Keratinocyte (primary cell): Measurements from ENCODE around the gene MRGPRX4. TPM values are rescaled to one million over a fixed set of nuclear protein-coding genes. Genes with fewer than 3 reads are reported as not detected.
A peak's percentile ranks its signal among the peaks of the same experiment; 100 is the strongest.

Experiments
- DNase-seq: peaks from one replicate; pipeline ENCODE4 v3.0.0-alpha.2; 2011; ENCODE audit warnings: low read depth, missing footprints, low spot score
- FAIRE-seq: peaks from 2 replicates; lab custom pipeline; 2011; peaks lifted over from hg19 to GRCh38; lab: Jason Lieb, UNC
- H2AFZ ChIP-seq: 2 replicates; pipeline ENCODE4 v1.6.0; 2012; ENCODE audit warnings: low read length, control low read depth, inconsistent platforms; ENCODE audit not compliant: control insufficient read depth
- H3K27ac ChIP-seq: 2 replicates; pipeline ENCODE4 v1.5.1; 2011; ENCODE audit warnings: low read length; ENCODE audit not compliant: control insufficient read depth, insufficient read depth
- H3K27me3 ChIP-seq: 3 replicates; pipeline ENCODE4 v1.6.0; 2011; ENCODE audit warnings: low read length; ENCODE audit not compliant: control insufficient read depth, insufficient read depth; ENCODE audit errors: extremely low read depth
- H3K36me3 ChIP-seq, 2 experiments: 2 replicates in 1 of 2; 3 replicates in 1 of 2; pipeline ENCODE4 v1.5.1; 2011; ENCODE audit warnings: low read length in 2 of 2, mild to moderate bottlenecking in 1 of 2; ENCODE audit not compliant: control insufficient read depth in 2 of 2, insufficient read depth in 2 of 2; ENCODE audit errors: extremely low read depth in 1 of 2
- H3K4me1 ChIP-seq: 3 replicates; pipeline ENCODE4 v1.5.1; 2011; ENCODE audit warnings: low read length; ENCODE audit not compliant: control insufficient read depth, insufficient read depth; ENCODE audit errors: extremely low read depth
- H3K4me2 ChIP-seq: 3 replicates; pipeline ENCODE4 v1.6.0; 2011; ENCODE audit warnings: low read depth, low read length; ENCODE audit not compliant: control insufficient read depth, insufficient read depth; ENCODE audit errors: extremely low read depth
- H3K4me3 ChIP-seq, 3 experiments: fragments of 200-600 bp in 1 of 3; sonication (generic) in 1 of 3; 2 replicates in 2 of 3; 3 replicates in 1 of 3; pipeline ENCODE4 v1.5.1; 2011 to 2016; ENCODE audit warnings: low read length in 3 of 3, mild to moderate bottlenecking in 3 of 3, control low read depth in 2 of 3, inconsistent platforms in 1 of 3, low read depth in 1 of 3, mixed read lengths in 1 of 3, mixed run types in 1 of 3, moderate library complexity in 1 of 3; ENCODE audit not compliant: control insufficient read depth in 2 of 3, insufficient read depth in 2 of 3; ENCODE audit errors: extremely low read depth in 1 of 3
- H3K79me2 ChIP-seq: 2 replicates; pipeline ENCODE4 v1.6.0; 2012; ENCODE audit warnings: low read length; ENCODE audit not compliant: control insufficient read depth, insufficient read depth
- H3K9ac ChIP-seq: 3 replicates; pipeline ENCODE4 v1.6.0; 2011; ENCODE audit warnings: low read length; ENCODE audit not compliant: control insufficient read depth, insufficient read depth; ENCODE audit errors: extremely low read depth
- H3K9me1 ChIP-seq: 3 replicates; pipeline ENCODE4 v1.6.0; 2011; ENCODE audit warnings: low read length; ENCODE audit not compliant: control insufficient read depth, insufficient read depth; ENCODE audit errors: extremely low read depth
- H3K9me3 ChIP-seq: 2 replicates; pipeline ENCODE4 v1.5.1; 2012; ENCODE audit warnings: low read depth, low read length; ENCODE audit not compliant: control insufficient read depth
- H4K20me1 ChIP-seq: 3 replicates; pipeline ENCODE4 v1.6.0; 2011; ENCODE audit warnings: low read length; ENCODE audit not compliant: control insufficient read depth, insufficient read depth; ENCODE audit errors: extremely low read depth
- EZH2 ChIP-seq: IDR thresholded peaks from one replicate; pipeline ENCODE4 v1.6.1; 2012; ENCODE audit warnings: inconsistent platforms, mild to moderate bottlenecking, low read length, moderate library complexity
- dilution Hi-C: fragments of 300-500 bp; cut with MboI; formaldehyde crosslinking; loops from one replicate; pipeline ENCODE4 v1.7.0; 2020; ENCODE audit warnings: low sequenced_read_pairs; ENCODE audit not compliant: extremely low pct_ligation_motif_present
- polyA plus RNA-seq, 5 experiments: library from polyadenylated mRNA; depleted of rRNA in 3 of 5; stranded (reverse) in 3 of 5; stranded (forward) in 1 of 5; unstranded in 1 of 5; fragments of >200 nt; gene quantifications; 1 replicate in 1 of 5; 2 replicates in 3 of 5; 3 replicates in 1 of 5; pipeline versions ENCODE4 v1.2.1 to v1.2.3, GENCODE V29; 2011 to 2012; ENCODE audit warnings: missing spikeins in 2 of 5, low read depth in 1 of 5, low replicate concordance in 1 of 5
- TF ChIP-seq, protein P1 (sequence below), 3 experiments: IDR thresholded peaks in 1 of 3; conservative IDR thresholded peaks in 1 of 3; optimal IDR thresholded peaks in 1 of 3; 2 replicates in 2 of 3; 3 replicates in 1 of 3; pipeline versions ENCODE3 to v1.5.1; 2011; ENCODE audit warnings: low read length in 3 of 3, mild to moderate bottlenecking in 3 of 3, moderate library complexity in 2 of 3, control low read depth in 1 of 3, inconsistent platforms in 1 of 3; ENCODE audit not compliant: insufficient read depth in 2 of 3; ENCODE audit errors: extremely low read depth in 1 of 3

Gene MRGPRX4
- polyA plus RNA-seq, 1 donor (not counting 4 experiments of a cell fraction or from before 2014, with no cell fraction given) = 0.05 TPM

DNA sequence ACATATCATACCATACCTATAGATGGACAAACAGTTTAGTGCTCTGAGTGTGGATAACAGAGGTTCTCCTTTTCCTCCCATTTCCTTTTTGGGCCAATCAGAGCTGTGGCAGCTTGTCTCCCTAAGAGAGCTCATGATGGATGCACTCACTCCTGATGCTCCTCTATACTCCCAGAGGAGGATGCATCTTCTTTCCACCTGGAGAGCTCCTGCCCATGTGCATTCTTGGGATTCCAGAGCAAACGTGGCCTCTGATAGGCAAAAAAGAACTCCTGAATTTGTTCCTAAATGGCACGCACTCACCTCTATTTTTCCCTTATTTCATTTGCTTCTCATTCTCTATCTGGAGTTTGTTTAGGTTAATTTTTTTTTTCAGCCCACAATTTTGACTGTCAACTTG, 37.3 kb upstream of the MRGPRX4 start:
- Histone ChIP-seq H3K9ac (no peak overlapping the region), H3K4me1 (peaks cover 8% of the 10 kb centered on the region), H2AFZ (no peak overlapping the region), H3K27me3 (no peaks in the 10 kb centered on the region), H3K36me3 (no peaks in the 10 kb centered on the region), H3K9me1 (no peaks in the 10 kb centered on the region), H3K27ac (no peak overlapping the region), H4K20me1 (no peaks in the 10 kb centered on the region), H3K79me2 (no peaks in the 10 kb centered on the region), H3K4me2 (no peak overlapping the region), H3K9me3 (no peaks in the 10 kb centered on the region), H3K4me3 (no peak overlapping the region)
- FAIRE-seq = peak; percentile 68
- no peak for DNase-seq
- TF ChIP-seq EZH2 = no peak
- TF ChIP-seq, protein P1, sequence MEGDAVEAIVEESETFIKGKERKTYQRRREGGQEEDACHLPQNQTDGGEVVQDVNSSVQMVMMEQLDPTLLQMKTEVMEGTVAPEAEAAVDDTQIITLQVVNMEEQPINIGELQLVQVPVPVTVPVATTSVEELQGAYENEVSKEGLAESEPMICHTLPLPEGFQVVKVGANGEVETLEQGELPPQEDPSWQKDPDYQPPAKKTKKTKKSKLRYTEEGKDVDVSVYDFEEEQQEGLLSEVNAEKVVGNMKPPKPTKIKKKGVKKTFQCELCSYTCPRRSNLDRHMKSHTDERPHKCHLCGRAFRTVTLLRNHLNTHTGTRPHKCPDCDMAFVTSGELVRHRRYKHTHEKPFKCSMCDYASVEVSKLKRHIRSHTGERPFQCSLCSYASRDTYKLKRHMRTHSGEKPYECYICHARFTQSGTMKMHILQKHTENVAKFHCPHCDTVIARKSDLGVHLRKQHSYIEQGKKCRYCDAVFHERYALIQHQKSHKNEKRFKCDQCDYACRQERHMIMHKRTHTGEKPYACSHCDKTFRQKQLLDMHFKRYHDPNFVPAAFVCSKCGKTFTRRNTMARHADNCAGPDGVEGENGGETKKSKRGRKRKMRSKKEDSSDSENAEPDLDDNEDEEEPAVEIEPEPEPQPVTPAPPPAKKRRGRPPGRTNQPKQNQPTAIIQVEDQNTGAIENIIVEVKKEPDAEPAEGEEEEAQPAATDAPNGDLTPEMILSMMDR (optimal IDR thresholded peaks at IDR 0.05 in 1 of 3, IDR thresholded peaks at IDR 0.05 in 1 of 3, conservative IDR thresholded peaks at IDR 0.05 in 1 of 3; ENCODE audit: extremely low read depth in 1 of 3, insufficient read depth in 2 of 3, low read length in 3 of 3) = no peak
- dilution Hi-C loops = no loop called here

- Histone ChIP-seq H3K27ac (no peak overlapping the region), H3K36me3 (no peaks in the 10 kb centered on the region), H3K9me3 (no peaks in the 10 kb centered on the region), H3K27me3 (no peaks in the 10 kb centered on the region), H3K79me2 (no peaks in the 10 kb centered on the region), H3K4me3 (no peak overlapping the region), H3K9me1 (no peaks in the 10 kb centered on the region), H3K4me2 (no peak overlapping the region), H3K4me1 (peaks cover 5% of the 10 kb centered on the region), H4K20me1 (no peaks in the 10 kb centered on the region), H3K9ac (no peak overlapping the region), H2AFZ (no peak overlapping the region)
- TF ChIP-seq, protein P1 (optimal IDR thresholded peaks at IDR 0.05 in 1 of 3, IDR thresholded peaks at IDR 0.05 in 1 of 3, conservative IDR thresholded peaks at IDR 0.05 in 1 of 3; ENCODE audit: extremely low read depth in 1 of 3, insufficient read depth in 2 of 3, low read length in 3 of 3) = no peak
- TF ChIP-seq EZH2 = no peak
- dilution Hi-C loops = no loop called here
- DNase-seq (no peak), FAIRE-seq (no peak)
Observed at GRCh38 chr11:18137186-18137800, 35.3 kb upstream of the MRGPRX4 start.
